Astrocyte (in vitro differentiated cells and primary cell): Measurements from ENCODE around the gene OPCML. TPM values are rescaled to one million over a fixed set of nuclear protein-coding genes. Genes with fewer than 3 reads are reported as not detected.

Experiments
- DNase-seq: peaks from one replicate; pipeline ENCODE4 v3.0.0-alpha.2; 2010; ENCODE audit warnings: low read depth
- FAIRE-seq: peaks from 2 replicates; lab custom pipeline; 2011; peaks lifted over from hg19 to GRCh38; lab: Jason Lieb, UNC
- H2AFZ ChIP-seq: 2 replicates; pipeline ENCODE4 v1.6.0; 2012; ENCODE audit warnings: low read depth, low read length, inconsistent platforms
- H3K27ac ChIP-seq: 2 replicates; pipeline ENCODE4 v1.5.1; 2011; ENCODE audit warnings: low read depth, low read length, inconsistent platforms
- H3K27me3 ChIP-seq: 2 replicates; pipeline ENCODE4 v1.6.0; 2011; ENCODE audit warnings: low read length, inconsistent platforms; ENCODE audit not compliant: insufficient read depth
- H3K36me3 ChIP-seq: 2 replicates; pipeline ENCODE4 v1.5.1; 2011; ENCODE audit warnings: low read length, inconsistent platforms; ENCODE audit not compliant: insufficient read depth
- H3K4me1 ChIP-seq: 2 replicates; pipeline ENCODE4 v1.5.1; 2011; ENCODE audit warnings: low read length, inconsistent platforms; ENCODE audit not compliant: insufficient read depth
- H3K4me2 ChIP-seq: 2 replicates; pipeline ENCODE4 v1.6.0; 2012; ENCODE audit warnings: low read length, inconsistent platforms
- H3K4me3 ChIP-seq: 2 replicates; pipeline ENCODE4 v1.5.1; 2011; ENCODE audit warnings: low read depth, mild to moderate bottlenecking, low read length, inconsistent platforms; ENCODE audit not compliant: insufficient read depth
- H3K79me2 ChIP-seq: 2 replicates; pipeline ENCODE4 v1.6.0; 2012; ENCODE audit warnings: mild to moderate bottlenecking, low read length, inconsistent platforms; ENCODE audit not compliant: insufficient read depth
- H3K9ac ChIP-seq: 2 replicates; pipeline ENCODE4 v1.6.0; 2012; ENCODE audit warnings: mild to moderate bottlenecking, low read length, inconsistent platforms
- H3K9me3 ChIP-seq: 2 replicates; pipeline ENCODE4 v1.5.1; 2012; ENCODE audit warnings: low read depth, mild to moderate bottlenecking, low read length, inconsistent platforms; ENCODE audit not compliant: insufficient read depth
- H4K20me1 ChIP-seq: 2 replicates; pipeline ENCODE4 v1.6.0; 2012; ENCODE audit warnings: low read length, inconsistent platforms; ENCODE audit not compliant: insufficient read depth
- H3K27ac Mint-ChIP-seq: one replicate; pipeline ENCODE4 v1.8.0; 2021; ENCODE audit warnings: mild to moderate bottlenecking, mixed read lengths; ENCODE audit not compliant: unreplicated experiment
- H3K27me3 Mint-ChIP-seq: one replicate; pipeline ENCODE4 v1.8.0; 2021; ENCODE audit warnings: low read depth, mixed read lengths; ENCODE audit not compliant: unreplicated experiment
- H3K36me3 Mint-ChIP-seq: one replicate; pipeline ENCODE4 v1.8.0; 2021; ENCODE audit warnings: low read depth, mixed read lengths; ENCODE audit not compliant: unreplicated experiment
- H3K4me1 Mint-ChIP-seq: one replicate; pipeline ENCODE4 v1.8.0; 2021; ENCODE audit warnings: low read depth, mixed read lengths; ENCODE audit not compliant: unreplicated experiment
- H3K4me3 Mint-ChIP-seq: one replicate; pipeline ENCODE4 v1.8.0; 2021; ENCODE audit warnings: mild to moderate bottlenecking, moderate library complexity, mixed read lengths; ENCODE audit not compliant: unreplicated experiment
- H3K9me3 Mint-ChIP-seq: one replicate; pipeline ENCODE4 v1.8.0; 2021; ENCODE audit warnings: mild to moderate bottlenecking, mixed read lengths; ENCODE audit not compliant: unreplicated experiment
- CTCF ChIP-seq: IDR thresholded peaks from 2 replicates; pipeline ENCODE4 v1.5.1; 2011; ENCODE audit warnings: low read depth, mild to moderate bottlenecking, inconsistent platforms, low read length, moderate library complexity; ENCODE audit not compliant: insufficient read depth
- EZH2 ChIP-seq: IDR thresholded peaks from 2 replicates; pipeline ENCODE4 v1.6.1; 2012; ENCODE audit warnings: mild to moderate bottlenecking, low read length, inconsistent platforms; ENCODE audit not compliant: insufficient read depth
- total RNA-seq: library from RNA; stranded (reverse); gene quantifications from 2 replicates; pipeline ENCODE4 v1.2.1, GENCODE V29; 2021

OPCML gene
- total RNA-seq, 1 donor from 2014 or later: 7.9 TPM

GRCh38 chr11:133172349-133172748, 360.0 kb downstream of the OPCML start:
- FAIRE-seq (no peak), DNase-seq (no peak)
- H3K4me3 ChIP-seq: no peak overlapping the region
- H3K9ac ChIP-seq: no peak overlapping the region
- Mint-ChIP-seq H3K27ac (no peak overlapping the region), H3K27me3 (peaks cover 7% of the 10 kb centered on the region), H3K4me3 (no peak overlapping the region), H3K9me3 (no peaks in the 10 kb centered on the region), H3K4me1 (peaks cover 13% of the 10 kb centered on the region), H3K36me3 (peaks cover 2% of the 10 kb centered on the region)
- H3K4me1 ChIP-seq: no peaks in the 10 kb centered on the region
- H3K36me3 ChIP-seq: no peaks in the 10 kb centered on the region
- H3K79me2 ChIP-seq: no peaks in the 10 kb centered on the region
- no peak overlapping the region for H3K4me2 ChIP-seq
- TF ChIP-seq CTCF (no peak), EZH2 (no peak)
- H4K20me1 ChIP-seq: no peaks in the 10 kb centered on the region
- no peak overlapping the region for H2AFZ ChIP-seq
- no peak overlapping the region for H3K27ac ChIP-seq
- no peaks in the 10 kb centered on the region for H3K27me3 ChIP-seq
- H3K9me3 ChIP-seq: no peaks in the 10 kb centered on the region

GRCh38 chr11:133171374-133171773, 360.9 kb downstream of the OPCML start:
- Histone ChIP-seq H2AFZ (no peak overlapping the region), H3K4me3 (no peak overlapping the region), H4K20me1 (no peaks in the 10 kb centered on the region), H3K4me2 (no peak overlapping the region), H3K27me3 (no peaks in the 10 kb centered on the region), H3K27ac (no peak overlapping the region), H3K79me2 (no peaks in the 10 kb centered on the region), H3K36me3 (no peaks in the 10 kb centered on the region), H3K4me1 (no peaks in the 10 kb centered on the region), H3K9me3 (no peaks in the 10 kb centered on the region), H3K9ac (no peak overlapping the region)
- Mint-ChIP-seq H3K4me1 (peaks cover 13% of the 10 kb centered on the region), H3K36me3 (peaks cover 2% of the 10 kb centered on the region), H3K9me3 (no peaks in the 10 kb centered on the region), H3K4me3 (no peak overlapping the region), H3K27me3 (peaks cover 9% of the 10 kb centered on the region), H3K27ac (peak overlapping the region; percentile 49)
- DNase-seq (no peak), FAIRE-seq (no peak)
- TF ChIP-seq CTCF (no peak), EZH2 (no peak)

- TF ChIP-seq EZH2: no peak
- no peak for TF ChIP-seq CTCF
- H3K79me2 ChIP-seq: no peaks in the 10 kb centered on the region
- H3K27ac ChIP-seq: no peak overlapping the region
- no peaks in the 10 kb centered on the region for H3K36me3 ChIP-seq
- DNase-seq (no peak), FAIRE-seq (no peak)
- H3K27me3 Mint-ChIP-seq: peaks cover 25% of the 10 kb centered on the region
- H3K4me3 ChIP-seq: no peak overlapping the region
- no peak overlapping the region for H3K27ac Mint-ChIP-seq
- H3K4me2 ChIP-seq: no peak overlapping the region
- no peak overlapping the region for H3K9ac ChIP-seq
- H3K4me1 Mint-ChIP-seq: peaks cover 11% of the 10 kb centered on the region
- H3K27me3 ChIP-seq: peaks cover 2% of the 10 kb centered on the region
- H3K9me3 ChIP-seq: no peaks in the 10 kb centered on the region
- no peaks in the 10 kb centered on the region for H4K20me1 ChIP-seq
- no peaks in the 10 kb centered on the region for H3K4me1 ChIP-seq
- no peaks in the 10 kb centered on the region for H3K9me3 Mint-ChIP-seq
- no peak overlapping the region for H2AFZ ChIP-seq
- no peak overlapping the region for H3K4me3 Mint-ChIP-seq
- H3K36me3 Mint-ChIP-seq: peaks cover 2% of the 10 kb centered on the region
Observed at GRCh38 chr11:133168016-133168415, 364.3 kb downstream of the OPCML start.
